SK-N-SH (cell line): Measurements from ENCODE around the gene THADA. TPM values are rescaled to one million over a fixed set of nuclear protein-coding genes. Genes with fewer than 3 reads are reported as not detected.

Experiments
- CTCF ChIA-PET: fragments of 300-600, 350-600 bp; formaldehyde crosslinking; extraction: SDS; loops from one replicate; lab custom pipeline; 2021; lab: Yijun Ruan, JAX
- POLR2A ChIA-PET: fragments of 350-600 bp; sonication (Branson Sonifier 250); formaldehyde crosslinking; extraction: SDS; loops from one replicate; lab custom pipeline; 2020; ENCODE audit warnings: antibody characterized with exemption, inconsistent platforms; lab: Yijun Ruan, JAX
- DNase-seq: peaks from one replicate; pipeline ENCODE4 v3.0.0; 2012
- H2AFZ ChIP-seq: fragments of 200-600 bp; sonication (generic); 2 replicates; pipeline ENCODE4 v1.8.1; 2016; ENCODE audit warnings: antibody characterized with exemption, mild to moderate bottlenecking, low read depth
- H3F3A ChIP-seq: fragments of 200-600 bp; sonication (generic); replicated peaks from 2 replicates; pipeline ENCODE3; 2016; ENCODE audit warnings: antibody characterized with exemption, mild to moderate bottlenecking; ENCODE audit not compliant: insufficient read depth
- H3K27ac ChIP-seq, 2 experiments: fragments of 200-500 bp in 1 of 2; fragments of 200-600 bp in 1 of 2; sonication (Bioruptor generic) in 1 of 2; sonication (generic), shearing (Covaris generic) in 1 of 2; 2 replicates each; pipeline versions ENCODE4 v1.5.1 to v1.6.1; 2014 to 2016; ENCODE audit warnings: low read depth in 2 of 2, inconsistent platforms in 1 of 2, low read length in 1 of 2, mild to moderate bottlenecking in 1 of 2, mixed read lengths in 1 of 2
- H3K27me3 ChIP-seq: fragments of 200-600 bp; sonication (generic), shearing (Covaris generic); 2 replicates; pipeline ENCODE4 v1.6.1; 2016; ENCODE audit warnings: mixed run types; ENCODE audit not compliant: insufficient read depth
- H3K36me3 ChIP-seq, 2 experiments: fragments of 200-500 bp in 1 of 2; fragments of 200-600 bp in 1 of 2; sonication (Bioruptor generic) in 1 of 2; sonication (generic) in 1 of 2; replicated peaks in 1 of 2; 2 replicates each; pipeline versions ENCODE3 to v1.5.1; 2014 to 2016; ENCODE audit warnings: low read length in 1 of 2, mild to moderate bottlenecking in 1 of 2; ENCODE audit not compliant: insufficient read depth in 2 of 2, control insufficient read depth in 1 of 2
- H3K4me1 ChIP-seq, 2 experiments: fragments of 200-500 bp in 1 of 2; fragments of 200-600 bp in 1 of 2; sonication (Bioruptor generic) in 1 of 2; sonication (generic), shearing (Covaris generic) in 1 of 2; 2 replicates each; pipeline versions ENCODE4 v1.5.1 to v1.6.1; 2014 to 2016; ENCODE audit warnings: low read depth in 1 of 2, low read length in 1 of 2, mixed run types in 1 of 2; ENCODE audit not compliant: insufficient read depth in 2 of 2, control insufficient read depth in 1 of 2
- H3K4me2 ChIP-seq: fragments of 200-600 bp; sonication (generic), shearing (Covaris generic); 2 replicates; pipeline ENCODE4 v1.6.1; 2017; ENCODE audit warnings: mixed run types
- H3K4me3 ChIP-seq, 2 experiments: fragments of 200-500 bp in 1 of 2; fragments of 200-600 bp in 1 of 2; sonication (Bioruptor generic) in 1 of 2; sonication (generic), shearing (Covaris generic) in 1 of 2; 2 replicates each; pipeline versions ENCODE4 v1.5.1 to v1.8.1; 2014 to 2016; ENCODE audit warnings: low read depth in 2 of 2, inconsistent platforms in 1 of 2, low read length in 1 of 2, mild to moderate bottlenecking in 1 of 2, mixed read lengths in 1 of 2, moderate library complexity in 1 of 2
- H3K79me2 ChIP-seq: fragments of 200-600 bp; sonication (generic); 2 replicates; pipeline ENCODE4 v1.8.1; 2017; ENCODE audit warnings: mild to moderate bottlenecking; ENCODE audit not compliant: insufficient read depth
- H3K9ac ChIP-seq: fragments of 200-600 bp; sonication (generic); 2 replicates; pipeline ENCODE4 v1.6.1; 2017; ENCODE audit warnings: mixed run types
- H3K9me2 ChIP-seq: fragments of 200-600 bp; sonication (generic); 2 replicates; pipeline ENCODE4 v1.6.1; 2017; ENCODE audit warnings: mixed run types
- H3K9me3 ChIP-seq: fragments of 200-600 bp; sonication (generic); 2 replicates; pipeline ENCODE4 v1.6.1; 2017; ENCODE audit warnings: mixed run types, mild to moderate bottlenecking, moderate library complexity
- H4K20me1 ChIP-seq: fragments of 200-600 bp; sonication (generic); 2 replicates; pipeline ENCODE4 v1.6.1; 2017; ENCODE audit warnings: mild to moderate bottlenecking, mixed run types; ENCODE audit not compliant: insufficient read depth
- MEF2A ChIP-seq: IDR thresholded peaks from 2 replicates; pipeline ENCODE4 v1.4.0; 2012; ENCODE audit warnings: low read depth, borderline replicate concordance
- NFIC ChIP-seq: IDR thresholded peaks from 2 replicates; pipeline ENCODE4 v1.4.0; 2012; ENCODE audit warnings: borderline replicate concordance
- RCOR1 ChIP-seq: fragments of 150-350 bp; IDR thresholded peaks from 2 replicates; pipeline ENCODE4 v1.6.1; 2017; ENCODE audit warnings: antibody characterized with exemption, low read length
- SIN3A ChIP-seq: IDR thresholded peaks from 2 replicates; pipeline ENCODE4 v1.6.1; 2012; ENCODE audit warnings: low read depth, mild to moderate bottlenecking, low read length, moderate library complexity, borderline replicate concordance
- TEAD4 ChIP-seq: IDR thresholded peaks from 2 replicates; pipeline ENCODE4 v1.4.0; 2012; ENCODE audit warnings: mild to moderate bottlenecking, borderline replicate concordance; ENCODE audit not compliant: insufficient read depth
- polyA plus RNA-seq, 3 experiments: library from polyadenylated mRNA; depleted of rRNA; stranded (reverse); fragments of >200 nt; gene quantifications; 2 replicates each; pipeline ENCODE4 v1.2.3, GENCODE V29; 2012
- TF ChIP-seq, protein P1 (sequence below): IDR thresholded peaks from 2 replicates; pipeline ENCODE4 v1.4.0; 2012; ENCODE audit warnings: low read depth, borderline replicate concordance
- TF ChIP-seq, protein P2 (sequence below): fragments of 150-350 bp; IDR thresholded peaks from 2 replicates; pipeline ENCODE4 v1.6.1; 2017; ENCODE audit warnings: antibody characterized with exemption, low read length, low read depth, borderline replicate concordance
- TF ChIP-seq, protein P3 (sequence below): fragments of 200-600 bp; sonication (generic); IDR thresholded peaks from 2 replicates; pipeline ENCODE4 v1.6.1; 2017; ENCODE audit warnings: antibody characterized with exemption, mild to moderate bottlenecking, moderate library complexity
- TF ChIP-seq, protein P4 (sequence below): IDR thresholded peaks from 2 replicates; pipeline ENCODE4 v1.6.1; 2012; ENCODE audit warnings: mild to moderate bottlenecking, low read depth, low read length, moderate library complexity

The THADA gene
- polyA plus RNA-seq, 1 of the 3 experiments (the other 2 are of a cell fraction) = 25.6 TPM

DNA sequence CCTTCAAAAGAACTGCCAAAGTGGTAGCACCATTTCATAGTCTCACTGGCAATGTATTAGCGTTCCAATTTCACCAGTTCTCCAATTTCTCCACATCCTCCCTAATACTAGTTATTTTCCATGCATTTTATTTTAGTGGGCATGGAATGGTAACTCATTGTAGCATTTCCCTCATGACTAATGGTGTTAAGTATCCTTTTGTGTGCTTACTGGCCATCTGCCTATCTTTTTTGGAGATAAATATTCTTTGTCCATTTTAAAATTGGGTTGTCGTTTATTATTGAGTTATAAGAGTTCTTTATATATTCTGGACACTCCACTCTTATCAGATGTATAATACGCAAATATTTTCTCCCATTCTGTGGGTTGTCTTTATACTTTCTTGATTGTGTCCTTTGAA lies 107.1 kb downstream of the THADA start (continued):
- TF ChIP-seq MEF2A (peak; percentile 17; the same call in 1 of the 2 replicates), NFIC (peak; percentile 90), TEAD4 (peak; percentile 69; the same call in 1 of the 2 replicates), SIN3A (no peak), RCOR1 (no peak)
- TF ChIP-seq, protein P1, sequence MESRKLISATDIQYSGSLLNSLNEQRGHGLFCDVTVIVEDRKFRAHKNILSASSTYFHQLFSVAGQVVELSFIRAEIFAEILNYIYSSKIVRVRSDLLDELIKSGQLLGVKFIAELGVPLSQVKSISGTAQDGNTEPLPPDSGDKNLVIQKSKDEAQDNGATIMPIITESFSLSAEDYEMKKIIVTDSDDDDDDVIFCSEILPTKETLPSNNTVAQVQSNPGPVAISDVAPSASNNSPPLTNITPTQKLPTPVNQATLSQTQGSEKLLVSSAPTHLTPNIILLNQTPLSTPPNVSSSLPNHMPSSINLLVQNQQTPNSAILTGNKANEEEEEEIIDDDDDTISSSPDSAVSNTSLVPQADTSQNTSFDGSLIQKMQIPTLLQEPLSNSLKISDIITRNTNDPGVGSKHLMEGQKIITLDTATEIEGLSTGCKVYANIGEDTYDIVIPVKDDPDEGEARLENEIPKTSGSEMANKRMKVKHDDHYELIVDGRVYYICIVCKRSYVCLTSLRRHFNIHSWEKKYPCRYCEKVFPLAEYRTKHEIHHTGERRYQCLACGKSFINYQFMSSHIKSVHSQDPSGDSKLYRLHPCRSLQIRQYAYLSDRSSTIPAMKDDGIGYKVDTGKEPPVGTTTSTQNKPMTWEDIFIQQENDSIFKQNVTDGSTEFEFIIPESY = no peak
- TF ChIP-seq, protein P2, sequence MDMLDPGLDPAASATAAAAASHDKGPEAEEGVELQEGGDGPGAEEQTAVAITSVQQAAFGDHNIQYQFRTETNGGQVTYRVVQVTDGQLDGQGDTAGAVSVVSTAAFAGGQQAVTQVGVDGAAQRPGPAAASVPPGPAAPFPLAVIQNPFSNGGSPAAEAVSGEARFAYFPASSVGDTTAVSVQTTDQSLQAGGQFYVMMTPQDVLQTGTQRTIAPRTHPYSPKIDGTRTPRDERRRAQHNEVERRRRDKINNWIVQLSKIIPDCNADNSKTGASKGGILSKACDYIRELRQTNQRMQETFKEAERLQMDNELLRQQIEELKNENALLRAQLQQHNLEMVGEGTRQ = no peak

DNA sequence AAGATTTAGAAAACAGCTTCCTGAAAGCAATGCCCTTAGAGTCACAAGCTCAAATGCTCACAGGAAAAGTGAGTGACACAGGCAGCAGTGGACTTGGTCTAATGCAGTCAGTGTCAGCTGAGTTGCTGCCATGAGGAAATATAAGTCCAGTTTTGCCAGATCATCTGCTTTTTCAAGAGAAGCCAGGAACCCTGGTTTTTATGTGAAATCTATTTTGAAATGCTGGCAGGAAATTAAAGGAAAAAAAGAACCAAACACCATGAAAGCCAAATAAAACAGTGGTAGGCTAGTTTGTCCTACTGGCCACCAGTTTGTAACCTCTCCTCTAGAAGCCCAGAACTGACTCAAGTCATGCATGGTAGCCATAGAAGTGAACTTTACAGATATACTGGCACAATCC lies 109.2 kb downstream of the THADA start:
- H3K4me2 ChIP-seq = no peak overlapping the region
- H3F3A ChIP-seq = peaks cover 27% of the 10 kb centered on the region
- H3K4me3 ChIP-seq = no peak overlapping the region
- no peaks in the 10 kb centered on the region for H3K79me2 ChIP-seq
- DNase-seq = no peak
- peaks cover 0 to 15% of the 10 kb centered on the region in 2 experiments; a peak in 2 of 4 replicates for H3K4me1 ChIP-seq
- ChIA-PET CTCF (interaction anchor here (0.9 to 4.2 kb wide), 9 partner anchors 11 to 658 kb away, joined by 3 to 108 read pairs (median 38); partner anchors contain the start of gene ZFP36L2), POLR2A (interaction anchor here (3.9 kb wide), 1 partner anchor 259 kb away, joined by 14 read pairs; the partner anchor contains the start of gene ZFP36L2)
- no peaks in the 10 kb centered on the region for H3K27me3 ChIP-seq
- H3K9ac ChIP-seq = no peak overlapping the region
- peak overlapping the region in 1 of 2 experiments; percentile 68; a peak in 2 of 4 replicates for H3K27ac ChIP-seq
- H3K9me2 ChIP-seq = no peaks in the 10 kb centered on the region
- H2AFZ ChIP-seq = no peak overlapping the region
- TF ChIP-seq, protein P3, sequence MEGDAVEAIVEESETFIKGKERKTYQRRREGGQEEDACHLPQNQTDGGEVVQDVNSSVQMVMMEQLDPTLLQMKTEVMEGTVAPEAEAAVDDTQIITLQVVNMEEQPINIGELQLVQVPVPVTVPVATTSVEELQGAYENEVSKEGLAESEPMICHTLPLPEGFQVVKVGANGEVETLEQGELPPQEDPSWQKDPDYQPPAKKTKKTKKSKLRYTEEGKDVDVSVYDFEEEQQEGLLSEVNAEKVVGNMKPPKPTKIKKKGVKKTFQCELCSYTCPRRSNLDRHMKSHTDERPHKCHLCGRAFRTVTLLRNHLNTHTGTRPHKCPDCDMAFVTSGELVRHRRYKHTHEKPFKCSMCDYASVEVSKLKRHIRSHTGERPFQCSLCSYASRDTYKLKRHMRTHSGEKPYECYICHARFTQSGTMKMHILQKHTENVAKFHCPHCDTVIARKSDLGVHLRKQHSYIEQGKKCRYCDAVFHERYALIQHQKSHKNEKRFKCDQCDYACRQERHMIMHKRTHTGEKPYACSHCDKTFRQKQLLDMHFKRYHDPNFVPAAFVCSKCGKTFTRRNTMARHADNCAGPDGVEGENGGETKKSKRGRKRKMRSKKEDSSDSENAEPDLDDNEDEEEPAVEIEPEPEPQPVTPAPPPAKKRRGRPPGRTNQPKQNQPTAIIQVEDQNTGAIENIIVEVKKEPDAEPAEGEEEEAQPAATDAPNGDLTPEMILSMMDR = no peak
- TF ChIP-seq, protein P4, sequence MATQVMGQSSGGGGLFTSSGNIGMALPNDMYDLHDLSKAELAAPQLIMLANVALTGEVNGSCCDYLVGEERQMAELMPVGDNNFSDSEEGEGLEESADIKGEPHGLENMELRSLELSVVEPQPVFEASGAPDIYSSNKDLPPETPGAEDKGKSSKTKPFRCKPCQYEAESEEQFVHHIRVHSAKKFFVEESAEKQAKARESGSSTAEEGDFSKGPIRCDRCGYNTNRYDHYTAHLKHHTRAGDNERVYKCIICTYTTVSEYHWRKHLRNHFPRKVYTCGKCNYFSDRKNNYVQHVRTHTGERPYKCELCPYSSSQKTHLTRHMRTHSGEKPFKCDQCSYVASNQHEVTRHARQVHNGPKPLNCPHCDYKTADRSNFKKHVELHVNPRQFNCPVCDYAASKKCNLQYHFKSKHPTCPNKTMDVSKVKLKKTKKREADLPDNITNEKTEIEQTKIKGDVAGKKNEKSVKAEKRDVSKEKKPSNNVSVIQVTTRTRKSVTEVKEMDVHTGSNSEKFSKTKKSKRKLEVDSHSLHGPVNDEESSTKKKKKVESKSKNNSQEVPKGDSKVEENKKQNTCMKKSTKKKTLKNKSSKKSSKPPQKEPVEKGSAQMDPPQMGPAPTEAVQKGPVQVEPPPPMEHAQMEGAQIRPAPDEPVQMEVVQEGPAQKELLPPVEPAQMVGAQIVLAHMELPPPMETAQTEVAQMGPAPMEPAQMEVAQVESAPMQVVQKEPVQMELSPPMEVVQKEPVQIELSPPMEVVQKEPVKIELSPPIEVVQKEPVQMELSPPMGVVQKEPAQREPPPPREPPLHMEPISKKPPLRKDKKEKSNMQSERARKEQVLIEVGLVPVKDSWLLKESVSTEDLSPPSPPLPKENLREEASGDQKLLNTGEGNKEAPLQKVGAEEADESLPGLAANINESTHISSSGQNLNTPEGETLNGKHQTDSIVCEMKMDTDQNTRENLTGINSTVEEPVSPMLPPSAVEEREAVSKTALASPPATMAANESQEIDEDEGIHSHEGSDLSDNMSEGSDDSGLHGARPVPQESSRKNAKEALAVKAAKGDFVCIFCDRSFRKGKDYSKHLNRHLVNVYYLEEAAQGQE = no peak
- H4K20me1 ChIP-seq = no peaks in the 10 kb centered on the region
- H3K9me3 ChIP-seq = no peaks in the 10 kb centered on the region
- H3K36me3 ChIP-seq = peaks cover 0 to 18% of the 10 kb centered on the region in 2 experiments
